ENCODE data around the gene PPP2R5E.

PPP2R5E gene

DNA sequence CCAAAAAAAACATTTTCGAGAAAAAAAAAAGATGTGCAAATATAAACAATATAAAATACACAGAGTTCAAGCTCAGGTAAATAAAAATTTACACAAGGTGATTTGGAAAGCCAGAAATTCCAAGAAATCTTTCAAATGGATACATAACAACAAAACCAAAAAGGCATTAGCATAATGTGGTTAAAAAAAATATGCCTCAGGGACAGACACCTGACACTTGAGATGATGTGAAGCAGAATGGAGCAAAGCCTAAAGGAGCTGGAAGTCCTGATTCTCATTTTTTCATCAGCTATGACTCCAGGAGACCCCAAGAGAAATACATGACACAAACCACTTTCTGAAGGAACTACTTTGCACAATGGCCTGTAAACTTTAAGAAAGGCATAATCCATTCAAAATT lies 98.6 kb downstream of the PPP2R5E start:
- H3K27me3 ChIP-seq (ENCODE audit: control insufficient read depth, insufficient read depth, low read length), result no peaks in the 10 kb centered on the region
- no peaks in the 10 kb centered on the region for H3K9me3 ChIP-seq (replicated peaks; ENCODE audit: low read length)
- no peaks in the 10 kb centered on the region for H3K4me1 ChIP-seq (ENCODE audit: control insufficient read depth, insufficient read depth, low read length)
- no peak overlapping the region for H3K4me2 ChIP-seq (ENCODE audit: low read length)
- H3K4me3 ChIP-seq (ENCODE audit: low read length), result no peak overlapping the region
- no peaks in the 10 kb centered on the region for H3K36me3 ChIP-seq (ENCODE audit: insufficient read depth, low read length)
- H3K9ac ChIP-seq (ENCODE audit: low read depth, low read length), result no peak overlapping the region

DNA sequence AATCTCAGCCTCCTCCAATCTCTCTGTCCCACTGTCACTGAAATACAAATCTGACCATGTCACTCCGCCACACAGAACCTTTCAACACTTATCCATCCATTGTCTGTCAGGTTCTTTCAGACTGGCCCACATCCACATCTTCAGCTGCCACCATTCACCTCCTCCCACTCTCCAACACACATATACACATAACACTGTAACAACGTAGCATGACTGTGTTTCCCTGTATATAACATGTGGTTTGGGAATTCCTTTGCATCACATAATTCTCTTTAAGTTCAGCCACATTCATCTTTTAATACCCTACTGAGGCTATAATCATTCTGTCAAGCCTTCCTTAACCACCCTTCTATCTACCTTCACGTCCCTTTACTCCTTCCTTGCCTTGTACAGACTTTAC lies 99.2 kb downstream of the PPP2R5E start:
- Histone ChIP-seq H3K9ac (ENCODE audit: low read depth, low read length) (no peak overlapping the region), H3K4me2 (ENCODE audit: low read length) (no peak overlapping the region), H3K27me3 (ENCODE audit: control insufficient read depth, insufficient read depth, low read length) (no peaks in the 10 kb centered on the region), H3K36me3 (ENCODE audit: insufficient read depth, low read length) (no peaks in the 10 kb centered on the region), H3K4me3 (ENCODE audit: low read length) (no peak overlapping the region), H3K4me1 (ENCODE audit: control insufficient read depth, insufficient read depth, low read length) (no peaks in the 10 kb centered on the region), H3K9me3 (replicated peaks; ENCODE audit: low read length) (no peaks in the 10 kb centered on the region)

DNA sequence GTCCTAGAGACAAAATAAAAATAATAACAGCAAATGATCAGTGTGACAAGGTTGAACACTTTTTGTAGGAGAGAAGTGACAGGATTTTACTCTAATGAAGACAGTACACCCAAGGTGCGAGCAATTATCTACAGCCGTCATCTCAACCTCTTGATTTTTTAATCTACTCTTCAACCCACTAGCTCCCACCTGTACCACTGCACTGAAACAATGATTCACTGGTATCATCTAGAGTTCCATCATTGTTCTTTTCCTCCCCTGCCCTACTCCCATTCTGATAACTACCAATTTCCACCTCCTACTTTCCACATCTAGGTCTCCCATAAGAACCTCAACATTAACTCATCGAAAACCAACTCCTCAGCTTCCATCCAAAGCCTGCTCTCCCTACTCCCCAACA lies 99.8 kb downstream of the PPP2R5E start:
- H3K4me3 ChIP-seq (ENCODE audit: low read length), result no peak overlapping the region
- no peaks in the 10 kb centered on the region for H3K9me3 ChIP-seq (replicated peaks; ENCODE audit: low read length)
- peaks cover 3% of the 10 kb centered on the region for H3K4me1 ChIP-seq (ENCODE audit: control insufficient read depth, insufficient read depth, low read length)
- H3K4me2 ChIP-seq (ENCODE audit: low read length), result no peak overlapping the region
- H3K27me3 ChIP-seq (ENCODE audit: control insufficient read depth, insufficient read depth, low read length), result no peaks in the 10 kb centered on the region
- H3K36me3 ChIP-seq (ENCODE audit: insufficient read depth, low read length), result no peaks in the 10 kb centered on the region
- H3K9ac ChIP-seq (ENCODE audit: low read depth, low read length), result no peak overlapping the region

DNA sequence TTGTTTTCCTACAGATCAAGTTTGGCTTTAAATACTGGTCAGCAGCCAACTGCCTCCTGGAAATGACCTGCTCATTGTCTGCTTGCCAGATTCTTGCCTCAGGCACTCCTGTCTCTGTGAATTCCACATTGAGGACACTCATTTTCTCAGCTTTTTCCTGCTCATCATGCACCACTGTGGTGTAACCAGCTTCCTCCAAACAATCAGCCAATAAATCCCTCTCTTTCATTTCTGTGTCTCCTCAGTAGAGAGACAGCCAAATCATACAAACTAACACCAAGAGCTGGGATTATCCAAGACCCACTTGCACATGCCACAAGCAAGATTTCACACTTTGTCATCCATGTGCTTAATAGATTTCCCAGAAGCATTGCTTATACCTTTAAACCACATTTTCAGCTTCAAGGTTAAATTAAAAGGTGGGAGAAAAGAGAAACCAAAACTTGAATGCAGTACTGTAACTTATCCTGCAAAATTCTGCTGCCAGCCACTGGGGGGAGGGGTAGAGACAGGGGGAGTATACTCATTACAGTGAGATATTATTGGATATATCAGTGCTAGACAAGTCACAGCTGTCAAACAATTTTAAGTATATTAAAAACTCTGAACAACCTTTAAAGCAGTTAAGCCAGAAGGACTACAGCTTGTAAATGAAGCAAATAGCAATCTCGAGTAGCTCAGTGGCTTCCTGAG lies 105.0 kb downstream of the PPP2R5E start:
- H3K27me3 ChIP-seq (ENCODE audit: control insufficient read depth, insufficient read depth, low read length), result no peaks in the 10 kb centered on the region
- H3K9me3 ChIP-seq (replicated peaks; ENCODE audit: low read length), result no peaks in the 10 kb centered on the region
- H3K36me3 ChIP-seq (ENCODE audit: insufficient read depth, low read length), result no peaks in the 10 kb centered on the region
- peak overlapping the region; percentile 62 for H3K4me2 ChIP-seq (ENCODE audit: low read length)
- peak overlapping the region; percentile 48 for H3K4me3 ChIP-seq (ENCODE audit: low read length)
- peaks cover 28% of the 10 kb centered on the region for H3K4me1 ChIP-seq (ENCODE audit: control insufficient read depth, insufficient read depth, low read length)
- H3K9ac ChIP-seq (ENCODE audit: low read depth, low read length), result no peak overlapping the region

DNA sequence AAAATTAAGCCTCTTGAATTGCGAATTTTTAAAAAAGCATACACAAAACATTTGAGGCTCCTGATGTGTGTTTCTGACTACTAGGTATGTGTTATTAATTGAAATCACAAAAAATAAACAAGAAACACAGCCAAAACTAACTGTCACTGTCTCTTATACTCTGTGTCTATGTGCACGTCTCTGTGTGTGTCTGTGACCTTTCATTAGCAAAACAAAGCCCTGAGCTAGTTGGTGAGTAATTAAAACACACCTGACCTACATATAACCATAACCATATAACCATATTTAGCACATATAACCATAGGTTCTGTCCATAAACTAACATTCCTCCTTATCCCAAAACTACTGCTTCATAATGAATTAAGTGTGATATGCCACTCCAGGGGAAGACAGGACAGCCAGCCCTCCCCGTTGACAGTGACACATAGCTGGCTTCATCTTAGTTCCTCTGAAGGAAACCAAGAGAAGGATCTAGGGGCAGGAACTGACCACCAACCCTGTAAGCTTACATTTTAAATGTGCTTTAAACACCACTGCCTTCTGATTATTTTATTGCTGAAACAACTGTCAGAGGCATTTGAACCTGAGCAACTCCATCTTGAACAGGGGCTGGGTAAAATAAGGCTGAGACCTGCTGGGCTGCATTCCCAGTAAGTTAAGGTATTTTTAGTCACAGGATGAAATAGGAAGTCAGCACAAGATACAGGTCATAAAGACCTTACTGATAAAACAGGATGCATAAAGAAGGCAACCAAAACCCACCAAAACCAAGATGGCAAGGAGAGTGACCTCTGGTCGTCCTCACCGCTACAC lies 106.7 kb downstream of the PPP2R5E start:
- H3K4me1 ChIP-seq (ENCODE audit: control insufficient read depth, insufficient read depth, low read length), result peaks cover 28% of the 10 kb centered on the region
- H3K27me3 ChIP-seq (ENCODE audit: control insufficient read depth, insufficient read depth, low read length), result no peaks in the 10 kb centered on the region
- H3K4me3 ChIP-seq (ENCODE audit: low read length), result no peak overlapping the region
- no peak overlapping the region for H3K9ac ChIP-seq (ENCODE audit: low read depth, low read length)
- H3K4me2 ChIP-seq (ENCODE audit: low read length), result no peak overlapping the region
- H3K36me3 ChIP-seq (ENCODE audit: insufficient read depth, low read length), result no peaks in the 10 kb centered on the region
- H3K9me3 ChIP-seq (replicated peaks; ENCODE audit: low read length), result no peaks in the 10 kb centered on the region

DNA sequence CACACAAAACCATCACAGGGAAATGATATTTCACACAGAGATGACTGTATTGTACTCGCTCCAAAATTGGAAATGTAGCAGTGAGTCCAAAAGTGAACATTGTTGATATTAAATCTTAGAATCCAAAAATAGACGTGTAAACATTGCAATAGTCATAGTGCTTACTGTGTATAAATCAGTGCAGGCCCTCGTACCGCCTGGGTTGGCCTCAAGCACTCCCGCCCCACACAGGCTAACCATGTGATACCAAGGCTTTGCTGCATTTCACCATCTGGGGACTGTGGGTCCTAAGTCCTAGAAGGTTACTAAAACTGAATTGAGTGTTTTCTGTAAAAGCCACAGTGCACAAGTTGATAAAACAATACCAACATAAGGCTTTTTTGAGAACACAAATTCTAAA lies 107.3 kb downstream of the PPP2R5E start:
- no peaks in the 10 kb centered on the region for H3K9me3 ChIP-seq (replicated peaks; ENCODE audit: low read length)
- H3K4me3 ChIP-seq (ENCODE audit: low read length), result no peak overlapping the region
- no peak overlapping the region for H3K4me2 ChIP-seq (ENCODE audit: low read length)
- H3K9ac ChIP-seq (ENCODE audit: low read depth, low read length), result no peak overlapping the region
- no peaks in the 10 kb centered on the region for H3K36me3 ChIP-seq (ENCODE audit: insufficient read depth, low read length)
- no peaks in the 10 kb centered on the region for H3K27me3 ChIP-seq (ENCODE audit: control insufficient read depth, insufficient read depth, low read length)
- peaks cover 28% of the 10 kb centered on the region for H3K4me1 ChIP-seq (ENCODE audit: control insufficient read depth, insufficient read depth, low read length)

DNA sequence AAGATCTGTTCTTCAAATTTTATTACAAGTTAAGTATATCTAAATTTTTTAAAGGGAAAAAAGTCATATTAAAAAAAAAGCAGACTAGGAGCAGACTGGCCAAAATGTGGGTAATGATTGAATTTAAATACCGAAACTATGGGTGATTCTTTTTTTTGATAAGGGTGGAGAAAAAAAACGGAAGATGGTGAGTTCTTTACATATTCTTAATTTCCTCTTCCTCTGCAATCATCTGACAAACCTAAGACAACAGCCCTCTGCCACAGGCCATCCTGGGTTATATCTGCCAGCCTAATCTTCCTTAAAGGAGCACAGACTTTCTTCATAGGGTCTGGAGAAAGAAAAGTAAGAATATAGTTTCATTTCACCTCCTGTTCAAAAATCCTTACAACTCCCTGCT lies 108.0 kb downstream of the PPP2R5E start:
- Histone ChIP-seq H3K27me3 (ENCODE audit: control insufficient read depth, insufficient read depth, low read length) (no peaks in the 10 kb centered on the region), H3K9me3 (replicated peaks; ENCODE audit: low read length) (no peaks in the 10 kb centered on the region), H3K36me3 (ENCODE audit: insufficient read depth, low read length) (no peaks in the 10 kb centered on the region), H3K4me1 (ENCODE audit: control insufficient read depth, insufficient read depth, low read length) (peaks cover 28% of the 10 kb centered on the region), H3K9ac (ENCODE audit: low read depth, low read length) (no peak overlapping the region), H3K4me3 (ENCODE audit: low read length) (no peak overlapping the region), H3K4me2 (ENCODE audit: low read length) (no peak overlapping the region)

DNA sequence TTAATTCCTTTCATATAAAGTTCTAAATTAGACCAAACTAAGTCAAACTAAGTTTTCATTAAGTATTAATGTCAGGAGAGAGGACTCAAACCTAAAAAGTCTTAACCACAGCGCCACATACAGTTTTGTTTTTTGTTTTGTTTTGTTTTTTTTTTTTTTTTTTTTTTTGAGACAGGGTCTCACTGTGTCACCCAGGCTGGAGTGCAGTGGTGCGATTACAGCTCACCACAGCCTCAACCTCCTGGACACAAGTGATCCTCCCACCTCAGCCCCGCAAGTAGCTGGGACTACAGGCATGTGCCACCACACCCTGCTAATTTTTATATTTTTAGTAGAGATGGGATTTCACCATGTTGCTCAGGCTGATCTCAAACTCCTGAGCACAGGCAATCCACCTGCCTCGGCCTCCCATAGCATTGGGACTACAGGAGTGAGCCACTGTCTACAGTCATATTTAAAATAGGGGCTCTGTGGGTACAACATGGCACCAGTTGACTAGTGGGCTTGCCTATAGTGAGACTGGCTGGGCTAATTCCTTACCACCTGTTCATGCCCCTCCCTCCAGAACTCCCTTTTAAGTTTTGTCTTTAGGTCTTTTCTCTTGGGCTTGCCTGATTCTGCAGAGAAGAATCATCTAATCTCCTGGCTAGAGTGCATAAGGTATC lies 110.2 kb downstream of the PPP2R5E start:
- Histone ChIP-seq H3K27me3 (ENCODE audit: control insufficient read depth, insufficient read depth, low read length) (no peaks in the 10 kb centered on the region), H3K9me3 (replicated peaks; ENCODE audit: low read length) (no peaks in the 10 kb centered on the region), H3K4me3 (ENCODE audit: low read length) (no peak overlapping the region), H3K36me3 (ENCODE audit: insufficient read depth, low read length) (no peaks in the 10 kb centered on the region), H3K4me1 (ENCODE audit: control insufficient read depth, insufficient read depth, low read length) (peaks cover 21% of the 10 kb centered on the region), H3K4me2 (ENCODE audit: low read length) (no peak overlapping the region), H3K9ac (ENCODE audit: low read depth, low read length) (no peak overlapping the region)

DNA sequence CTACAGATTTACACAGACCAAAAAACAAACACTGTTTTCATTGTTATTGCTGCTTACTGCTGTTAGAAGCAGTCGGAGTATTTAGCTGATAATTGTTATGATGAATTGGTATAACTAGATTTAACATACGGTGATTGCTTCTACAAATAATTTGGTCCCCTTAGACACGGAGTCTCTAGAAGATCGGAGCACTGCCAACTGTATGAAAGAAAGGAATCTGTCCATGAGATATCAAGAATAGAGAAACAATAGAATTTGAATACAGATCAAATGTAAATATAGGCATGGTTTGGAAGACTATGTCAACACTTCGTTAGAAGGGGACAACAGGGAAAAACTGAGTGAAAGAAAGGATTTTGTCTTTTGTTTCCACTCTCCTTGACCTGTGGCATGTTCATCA lies 110.9 kb downstream of the PPP2R5E start:
- Histone ChIP-seq H3K4me1 (ENCODE audit: control insufficient read depth, insufficient read depth, low read length) (peaks cover 15% of the 10 kb centered on the region), H3K9ac (ENCODE audit: low read depth, low read length) (no peak overlapping the region), H3K27me3 (ENCODE audit: control insufficient read depth, insufficient read depth, low read length) (no peaks in the 10 kb centered on the region), H3K36me3 (ENCODE audit: insufficient read depth, low read length) (no peaks in the 10 kb centered on the region), H3K4me3 (ENCODE audit: low read length) (no peak overlapping the region), H3K9me3 (replicated peaks; ENCODE audit: low read length) (no peaks in the 10 kb centered on the region), H3K4me2 (ENCODE audit: low read length) (no peak overlapping the region)

DNA sequence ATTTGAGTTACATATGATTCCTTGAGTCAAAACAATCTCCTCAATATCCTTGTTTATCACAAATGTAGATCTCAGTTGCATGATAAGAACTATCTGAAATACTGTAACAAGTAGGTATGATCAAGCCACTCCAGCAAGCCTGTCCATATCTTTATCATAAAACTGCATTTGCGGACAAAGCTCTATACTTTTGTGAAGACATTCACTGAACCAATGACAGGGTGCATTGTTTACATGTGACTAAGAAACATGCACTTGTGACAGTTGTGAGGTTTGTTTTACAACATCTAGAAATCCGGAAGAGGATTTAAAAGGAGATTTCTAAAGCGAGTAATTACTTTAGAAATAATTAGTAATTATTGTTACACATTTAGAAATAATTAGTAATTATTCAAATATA lies 111.7 kb downstream of the PPP2R5E start:
- Histone ChIP-seq H3K9ac (ENCODE audit: low read depth, low read length) (no peak overlapping the region), H3K4me3 (ENCODE audit: low read length) (no peak overlapping the region), H3K4me2 (ENCODE audit: low read length) (no peak overlapping the region), H3K36me3 (ENCODE audit: insufficient read depth, low read length) (no peaks in the 10 kb centered on the region), H3K4me1 (ENCODE audit: control insufficient read depth, insufficient read depth, low read length) (peaks cover 12% of the 10 kb centered on the region), H3K27me3 (ENCODE audit: control insufficient read depth, insufficient read depth, low read length) (no peaks in the 10 kb centered on the region), H3K9me3 (replicated peaks; ENCODE audit: low read length) (no peaks in the 10 kb centered on the region)

DNA sequence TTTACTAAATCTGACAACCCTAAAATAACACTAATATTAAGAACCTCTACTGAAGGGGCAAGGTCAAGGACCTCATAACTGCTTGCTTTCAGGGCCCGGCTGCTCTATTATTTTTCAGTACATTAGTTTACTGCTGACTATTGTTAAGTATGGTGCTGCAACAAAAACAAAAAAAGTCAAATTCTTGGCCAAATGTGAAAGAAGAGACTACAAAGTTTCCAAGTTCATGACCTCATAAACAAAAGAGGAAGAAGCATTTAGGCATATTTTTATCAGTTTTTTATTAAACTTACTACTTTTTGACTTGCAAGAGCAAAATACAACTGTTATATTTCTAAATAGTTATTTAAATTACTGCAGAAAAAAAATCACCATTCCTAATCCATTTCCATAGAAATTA lies 114.7 kb downstream of the PPP2R5E start:
- H3K9ac ChIP-seq (ENCODE audit: low read depth, low read length), result no peak overlapping the region

More for the DNA sequence above, 114.7 kb downstream of the PPP2R5E start:
- Histone ChIP-seq H3K9me3 (replicated peaks; ENCODE audit: low read length) (no peaks in the 10 kb centered on the region), H3K36me3 (ENCODE audit: insufficient read depth, low read length) (no peaks in the 10 kb centered on the region), H3K4me1 (ENCODE audit: control insufficient read depth, insufficient read depth, low read length) (no peaks in the 10 kb centered on the region), H3K4me3 (ENCODE audit: low read length) (no peak overlapping the region), H3K27me3 (ENCODE audit: control insufficient read depth, insufficient read depth, low read length) (no peaks in the 10 kb centered on the region), H3K4me2 (ENCODE audit: low read length) (no peak overlapping the region)

Measured in skeletal muscle satellite cell (primary cell).